Activated CD8-positive, alpha-beta T cell treated with anti-CD3 and anti-CD28 coated beads for 36 hours (primary cell): Measurements from ENCODE around the gene SYT12. TPM values are rescaled to one million over a fixed set of nuclear protein-coding genes. Genes with fewer than 3 reads are reported as not detected.

ENCODE experiments used
- ATAC-seq: fragments of 200-7000 bp; cut with Tn5 transposase; one replicate; pipeline ENCODE4 v1.10.0; 2021; ENCODE audit warnings: mild to moderate bottlenecking, moderate library complexity
- CTCF ChIA-PET: fragments of 350-600 bp; sonication (Branson Sonifier 250); formaldehyde crosslinking; loops from one replicate; lab custom pipeline; 2021; ENCODE audit warnings: antibody characterized with exemption; lab: Charles Lee
- POLR2A ChIA-PET: fragments of 350-600 bp; sonication (Branson Sonifier 250); formaldehyde crosslinking; loops from one replicate; lab custom pipeline; 2021; ENCODE audit warnings: antibody characterized with exemption; lab: Charles Lee
- DNase-seq: peaks from one replicate; pipeline ENCODE4 v3.0.0-alpha.2; 2020
- H3K27ac Mint-ChIP-seq: one replicate; pipeline ENCODE4 v1.8.0; 2021; ENCODE audit warnings: mild to moderate bottlenecking, mixed read lengths
- H3K27me3 Mint-ChIP-seq: one replicate; pipeline ENCODE4 v1.8.0; 2021; ENCODE audit warnings: mixed read lengths
- H3K36me3 Mint-ChIP-seq: one replicate; pipeline ENCODE4 v1.8.0; 2021; ENCODE audit warnings: low read depth, mixed read lengths
- H3K4me1 Mint-ChIP-seq: one replicate; pipeline ENCODE4 v1.8.0; 2021; ENCODE audit warnings: low read depth, mixed read lengths
- H3K4me3 Mint-ChIP-seq: one replicate; pipeline ENCODE4 v1.8.0; 2021; ENCODE audit warnings: mild to moderate bottlenecking, moderate library complexity, mixed read lengths
- H3K9me3 Mint-ChIP-seq: one replicate; pipeline ENCODE4 v1.8.0; 2021; ENCODE audit warnings: mixed read lengths
- intact Hi-C: fragments of 100-400 bp; cut with micrococcal nuclease; formaldehyde crosslinking; loops from one replicate; pipeline ENCODE4 v1.10.0; 2022
- total RNA-seq, 2 experiments: library from RNA; stranded (reverse); gene quantifications; one replicate each; pipeline ENCODE4 v1.2.3, GENCODE V29; 2021
- TF ChIP-seq, protein P1 (sequence below): fragments of 200-600 bp; IDR thresholded peaks from one replicate; pipeline ENCODE4 v1.8.0; 2022; ENCODE audit warnings: antibody characterized with exemption, mild to moderate bottlenecking

Gene SYT12
- total RNA-seq, 2 experiments from 2014 or later: not detected

DNA sequence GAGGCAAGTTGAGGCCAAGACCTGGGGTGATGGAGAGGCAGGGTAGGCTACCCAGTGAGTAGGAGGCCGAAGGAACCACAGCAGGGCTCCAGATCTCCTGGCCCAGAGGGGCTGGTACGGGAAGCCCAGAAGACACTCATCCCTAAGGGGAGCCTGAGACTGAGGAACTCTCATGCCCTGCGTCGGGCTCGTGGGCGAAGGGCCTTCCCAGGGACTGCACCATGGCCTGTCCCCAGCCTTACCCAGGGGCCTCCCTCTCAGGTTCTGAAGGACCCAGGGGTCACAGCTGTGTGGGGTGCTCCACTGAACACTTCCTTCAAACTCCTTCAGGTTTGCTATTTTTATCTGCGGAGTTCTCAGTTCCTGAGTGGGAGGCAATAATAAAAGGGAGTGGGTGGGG, 15.8 kb upstream of the SYT12 start:
- Mint-ChIP-seq H3K27ac (no peak overlapping the region), H3K9me3 (no peaks in the 10 kb centered on the region), H3K36me3 (no peaks in the 10 kb centered on the region), H3K4me3 (no peak overlapping the region), H3K27me3 (no peaks in the 10 kb centered on the region), H3K4me1 (peaks cover 2% of the 10 kb centered on the region)
- intact Hi-C loops: no loop called here
- TF ChIP-seq, protein P1, sequence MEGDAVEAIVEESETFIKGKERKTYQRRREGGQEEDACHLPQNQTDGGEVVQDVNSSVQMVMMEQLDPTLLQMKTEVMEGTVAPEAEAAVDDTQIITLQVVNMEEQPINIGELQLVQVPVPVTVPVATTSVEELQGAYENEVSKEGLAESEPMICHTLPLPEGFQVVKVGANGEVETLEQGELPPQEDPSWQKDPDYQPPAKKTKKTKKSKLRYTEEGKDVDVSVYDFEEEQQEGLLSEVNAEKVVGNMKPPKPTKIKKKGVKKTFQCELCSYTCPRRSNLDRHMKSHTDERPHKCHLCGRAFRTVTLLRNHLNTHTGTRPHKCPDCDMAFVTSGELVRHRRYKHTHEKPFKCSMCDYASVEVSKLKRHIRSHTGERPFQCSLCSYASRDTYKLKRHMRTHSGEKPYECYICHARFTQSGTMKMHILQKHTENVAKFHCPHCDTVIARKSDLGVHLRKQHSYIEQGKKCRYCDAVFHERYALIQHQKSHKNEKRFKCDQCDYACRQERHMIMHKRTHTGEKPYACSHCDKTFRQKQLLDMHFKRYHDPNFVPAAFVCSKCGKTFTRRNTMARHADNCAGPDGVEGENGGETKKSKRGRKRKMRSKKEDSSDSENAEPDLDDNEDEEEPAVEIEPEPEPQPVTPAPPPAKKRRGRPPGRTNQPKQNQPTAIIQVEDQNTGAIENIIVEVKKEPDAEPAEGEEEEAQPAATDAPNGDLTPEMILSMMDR: no peak
- CTCF ChIA-PET: no interaction called here
- DNase-seq: no peak
- POLR2A ChIA-PET: no interaction called here
- no peak for ATAC-seq

DNA sequence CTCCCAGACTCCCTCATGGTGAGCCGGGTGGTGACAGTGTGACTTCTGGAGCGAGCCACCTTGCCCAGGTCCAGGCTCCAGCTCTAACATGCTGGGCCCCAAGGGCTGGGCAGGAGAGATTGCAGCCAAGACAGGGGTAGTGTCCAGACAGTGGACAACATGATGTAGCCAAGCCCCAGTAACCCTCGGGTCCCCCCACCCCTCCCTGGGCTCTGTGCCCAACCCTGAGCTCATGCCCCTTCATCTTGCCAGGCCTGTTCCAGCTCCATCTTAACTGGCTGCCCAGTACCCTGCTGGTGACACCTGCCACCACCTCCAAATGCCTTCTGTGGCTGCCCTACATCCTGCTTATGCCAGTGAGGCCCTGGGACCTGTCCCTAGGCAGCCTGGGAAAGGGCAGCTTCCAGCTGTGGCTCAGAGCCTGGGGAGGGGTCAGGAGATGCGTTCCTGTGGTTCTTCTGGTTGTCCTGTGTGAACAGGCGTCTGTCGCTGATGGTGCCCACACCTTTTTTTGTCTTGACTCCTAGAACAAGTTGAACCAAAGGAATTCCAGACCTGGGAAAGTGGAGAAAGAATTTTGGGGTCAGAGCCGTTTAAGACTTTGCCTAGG, 12.5 kb upstream of the SYT12 start:
- DNase-seq (no peak), ATAC-seq (no peak)
- ChIA-PET POLR2A (no interaction called here), CTCF (interaction anchor here (1.0 kb wide), 1 partner anchor 17 kb away, joined by 3 read pairs; no protein-coding TSS in a partner anchor)
- TF ChIP-seq, protein P1: no peak
- intact Hi-C loops: no loop called here
- Mint-ChIP-seq H3K4me1 (peaks cover 2% of the 10 kb centered on the region), H3K27me3 (peaks cover 4% of the 10 kb centered on the region), H3K27ac (no peak overlapping the region), H3K4me3 (no peak overlapping the region), H3K9me3 (no peaks in the 10 kb centered on the region), H3K36me3 (no peaks in the 10 kb centered on the region)

DNA sequence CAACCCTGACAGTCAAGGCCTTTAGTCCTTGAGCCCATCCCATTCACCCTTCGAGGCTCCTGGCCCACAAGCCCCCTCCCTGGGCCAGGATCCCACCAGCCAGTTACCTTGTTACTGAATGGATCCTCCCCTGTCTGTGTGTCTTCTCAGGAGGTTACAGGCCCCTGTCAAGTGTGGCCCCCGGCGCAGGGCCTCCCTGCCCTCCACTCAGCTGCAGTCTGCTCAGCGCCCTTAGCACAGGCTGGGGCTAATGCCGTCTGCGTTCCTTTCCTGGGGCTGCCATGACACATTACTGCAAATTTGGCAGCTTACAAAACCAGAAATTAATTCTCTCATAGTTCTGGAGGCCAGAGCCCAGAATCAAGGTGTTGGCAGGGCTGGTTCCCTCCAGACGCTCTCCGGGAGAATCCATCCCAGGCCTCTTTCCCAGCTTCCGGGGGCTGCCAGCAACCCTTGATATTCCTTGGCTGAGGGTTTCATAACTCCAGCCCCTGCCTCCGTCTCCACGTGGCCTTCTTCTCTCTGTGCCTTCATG, 9.4 kb upstream of the SYT12 start:
- Mint-ChIP-seq H3K4me3 (no peak overlapping the region), H3K27ac (no peak overlapping the region), H3K4me1 (no peaks in the 10 kb centered on the region), H3K36me3 (no peaks in the 10 kb centered on the region), H3K9me3 (no peaks in the 10 kb centered on the region), H3K27me3 (peaks cover 6% of the 10 kb centered on the region)
- ChIA-PET POLR2A (interaction anchor here (1.1 kb wide), 1 partner anchor 54 kb away, joined by 3 read pairs; no protein-coding TSS in a partner anchor), CTCF (no interaction called here)
- no peak for DNase-seq
- intact Hi-C loops: no loop called here
- ATAC-seq: no peak
- TF ChIP-seq, protein P1: no peak

DNA sequence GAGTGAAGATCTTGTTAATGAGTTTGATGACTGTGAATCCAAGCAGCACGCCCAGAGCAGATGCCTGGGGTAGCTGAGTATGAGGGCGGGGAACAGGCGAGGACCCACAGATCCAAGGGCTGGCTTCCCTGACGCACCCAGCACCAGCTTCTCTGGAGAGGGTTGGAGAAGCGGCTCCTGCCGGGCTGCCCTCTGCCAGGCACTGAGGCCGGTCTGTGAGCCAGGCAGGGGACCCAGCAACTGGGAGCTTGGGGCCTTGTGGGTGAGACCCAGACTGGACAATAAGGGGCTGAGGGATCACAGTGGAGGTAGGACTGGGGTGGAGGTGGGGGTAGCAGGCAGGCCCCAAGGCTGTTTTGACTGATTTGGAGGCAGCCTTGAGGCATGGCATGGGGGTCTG, 8.6 kb upstream of the SYT12 start:
- intact Hi-C loops: no loop called here
- DNase-seq (no peak), ATAC-seq (no peak)
- Mint-ChIP-seq H3K4me3 (no peak overlapping the region), H3K9me3 (peaks cover 3% of the 10 kb centered on the region), H3K4me1 (no peaks in the 10 kb centered on the region), H3K27me3 (peaks cover 9% of the 10 kb centered on the region), H3K27ac (no peak overlapping the region), H3K36me3 (peaks cover 2% of the 10 kb centered on the region)
- ChIA-PET POLR2A (interaction anchor here (1.1 kb wide), 1 partner anchor 55 kb away, joined by 3 read pairs; no protein-coding TSS in a partner anchor), CTCF (no interaction called here)
- TF ChIP-seq, protein P1: no peak

DNA sequence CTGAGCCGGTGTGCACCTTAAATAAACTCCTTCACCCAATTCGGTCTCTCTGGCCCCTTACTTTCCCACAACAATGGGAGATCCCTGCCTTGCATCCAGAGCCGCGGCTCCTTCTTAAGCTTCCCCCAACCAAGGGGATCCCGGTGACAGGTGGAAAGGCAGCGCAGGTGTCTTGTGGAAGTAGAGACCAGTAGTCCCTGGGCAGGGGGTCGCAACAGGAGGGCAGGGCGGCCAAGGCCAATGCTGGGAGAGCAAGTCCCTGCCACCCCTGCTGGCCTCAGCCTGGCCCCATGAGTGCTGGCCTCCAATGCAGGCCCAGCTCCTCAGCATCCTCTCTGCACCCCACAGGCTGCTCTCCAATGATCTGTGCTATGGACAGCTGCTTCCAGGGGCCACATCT, 7.9 kb upstream of the SYT12 start:
- Mint-ChIP-seq H3K4me1 (no peaks in the 10 kb centered on the region), H3K27me3 (peaks cover 11% of the 10 kb centered on the region), H3K4me3 (no peak overlapping the region), H3K36me3 (peaks cover 2% of the 10 kb centered on the region), H3K27ac (no peak overlapping the region), H3K9me3 (peaks cover 3% of the 10 kb centered on the region)
- DNase-seq: no peak
- TF ChIP-seq, protein P1: no peak
- ChIA-PET CTCF (interaction anchor here (1.6 kb wide), 1 partner anchor 57 kb away, joined by 4 read pairs; no protein-coding TSS in a partner anchor), POLR2A (interaction anchor here (0.6 to 1.1 kb wide), 2 partner anchors 56 to 74 kb away, joined by 3 to 6 read pairs; no protein-coding TSS in a partner anchor)
- intact Hi-C loops: no loop called here
- no peak for ATAC-seq
